ENCODE measurements around the gene NLN. TPM values are rescaled to one million over a fixed set of nuclear protein-coding genes. Genes with fewer than 3 reads are reported as not detected.
A peak's percentile ranks its signal among the peaks of the same experiment; 100 is the strongest.
"Not testable (repeated sequence)": the region's sequence is repeated elsewhere in the genome, so short reads cannot be mapped to it uniquely, and the experiment has no call there.

Gene NLN
- total RNA-seq: 31.5 TPM
- long read RNA-seq, full-length matches to known transcripts: 14 of 24 reads
- long read RNA-seq, partial matches to known transcripts: 6 of 24 reads
- long read RNA-seq, other reads (novel, unspliced or antisense): 4 of 24 reads

- peak; percentile 94 for DNase-seq (ENCODE audit: low spot score)
Observed at GRCh38 chr5:65721720-65722574, at the start of gene NLN, which contains the start of gene SGTB. TSS of gene NLN (plus strand) at chr5:65722205. CDS start at chr5:65722374, 169 bp downstream. TSS of gene SGTB (minus strand) at chr5:65722109. CDS start at chr5:65720807, 1,302 bp downstream.

GRCh38 chr5:65672796-65673195 is 49.2 kb upstream of the NLN start:
- DNase-seq (ENCODE audit: low spot score): no peak

GRCh38 chr5:65674749-65675148 is 47.3 kb upstream of the NLN start:
- no peak for DNase-seq (ENCODE audit: low spot score)

- not testable (repeated sequence) for DNase-seq (ENCODE audit: low spot score)
Observed at GRCh38 chr5:65676056-65676455, 45.9 kb upstream of the NLN start.

- DNase-seq (ENCODE audit: low spot score): no peak
Observed at GRCh38 chr5:65682148-65682547, 39.9 kb upstream of the NLN start.

- no peak for DNase-seq (ENCODE audit: low spot score)
Observed at GRCh38 chr5:65693121-65693520, 28.9 kb upstream of the NLN start.

- no peak for DNase-seq (ENCODE audit: low spot score)
Observed at GRCh38 chr5:65695162-65695755, 26.7 kb upstream of the NLN start.

GRCh38 chr5:65695896-65696295 is 26.1 kb upstream of the NLN start:
- no peak for DNase-seq (ENCODE audit: low spot score)

- DNase-seq (ENCODE audit: low spot score): no peak
Observed at GRCh38 chr5:65696892-65697291, 25.1 kb upstream of the NLN start.

GRCh38 chr5:65699338-65699737 is 22.7 kb upstream of the NLN start:
- no peak for DNase-seq (ENCODE audit: low spot score)

- no peak for DNase-seq (ENCODE audit: low spot score)
Observed at GRCh38 chr5:65702036-65702435, 20.0 kb upstream of the NLN start.

- no peak for DNase-seq (ENCODE audit: low spot score)
Observed at GRCh38 chr5:65704621-65705239, 17.3 kb upstream of the NLN start.

- no peak for DNase-seq (ENCODE audit: low spot score)
Observed at GRCh38 chr5:65707663-65708062, 14.3 kb upstream of the NLN start.

GRCh38 chr5:65708145-65708544 is 13.9 kb upstream of the NLN start:
- DNase-seq (ENCODE audit: low spot score): no peak

GRCh38 chr5:65718576-65719310 is 3.3 kb upstream of the NLN start:
- no peak for DNase-seq (ENCODE audit: low spot score)

- no peak for DNase-seq (ENCODE audit: low spot score)
Observed at GRCh38 chr5:65721050-65721719, 820 bp upstream of the NLN start.

GRCh38 chr5:65722575-65723403 is 784 bp downstream of the NLN start:
- DNase-seq (ENCODE audit: low spot score): no peak

GRCh38 chr5:65727491-65728156 is 5.6 kb downstream of the NLN start:
- no peak for DNase-seq (ENCODE audit: low spot score)

GRCh38 chr5:65728218-65728617 is 6.2 kb downstream of the NLN start:
- no peak for DNase-seq (ENCODE audit: low spot score)
